CD4-positive, alpha-beta memory T cell (primary cell): ENCODE results near the gene OPALIN. TPM values are rescaled to one million over a fixed set of nuclear protein-coding genes. Genes with fewer than 3 reads are reported as not detected.

Experiments
- polyA plus RNA-seq, 2 donors: library from polyadenylated mRNA; unstranded; fragments of 300-500 nt; fragmentation: Illumina TruSeq; gene quantifications; one replicate each; pipeline ENCODE4 v1.2.3, GENCODE V29; 2021
- total RNA-seq, 2 experiments: library from RNA; stranded (reverse); gene quantifications; one replicate each; pipeline ENCODE4 v1.2.3, GENCODE V29; 2021

The OPALIN gene
- total and polyA plus RNA-seq, 4 experiments from 2014 or later, result not detected

Other genes with a start within 250 kb of the OPALIN start
- 10 to 100 TPM; 22.4 to 24.0 TPM for gene ZNF518A, start 228.7 kb downstream of the OPALIN start, total RNA-seq
- gene ZNF518A, start 228.7 kb downstream of the OPALIN start, polyA plus RNA-seq, result 10 to 100 TPM; 11.1 to 12.4 TPM
- gene BLNK, start 87.4 kb downstream of the OPALIN start, total RNA-seq, result under 1 TPM in 1 of 2 experiments, not detected in 1; 0.19 TPM
- 1 to 10 TPM in 1 of 2 donors, not detected in 1; 1.0 TPM for gene BLNK, start 87.4 kb downstream of the OPALIN start, polyA plus RNA-seq
- gene DNTT, start 54.6 kb downstream of the OPALIN start, total RNA-seq, result not detected
- gene DNTT, start 54.6 kb downstream of the OPALIN start, polyA plus RNA-seq, result not detected
- under 1 TPM in 1 of 2 experiments, not detected in 1; 0.17 TPM for gene TLL2, start 154.9 kb upstream of the OPALIN start, total RNA-seq
- gene TLL2, start 154.9 kb upstream of the OPALIN start, polyA plus RNA-seq, result under 1 TPM in 1 of 2 donors, not detected in 1; 0.03 TPM
- 100 to 1,000 TPM; 109 to 110 TPM for gene TM9SF3, start 228.0 kb upstream of the OPALIN start, total RNA-seq
- 100 to 1,000 TPM in 1 of 2 donors, 10 to 100 TPM in 1; 74.7 to 125 TPM for gene TM9SF3, start 228.0 kb upstream of the OPALIN start, polyA plus RNA-seq